HG03045 (cell line): ENCODE measurements around the gene CARD14.
A peak's percentile ranks its signal among the peaks of the same experiment; 100 is the strongest.

Source experiments
- ATAC-seq: cut with Tn5 transposase; IDR thresholded peaks from one replicate; pipeline ENCODE4 v1.9.1; 2021; ENCODE audit warnings: mild to moderate bottlenecking, moderate library complexity; ENCODE audit not compliant: unreplicated experiment

CARD14 gene

GRCh38 chr17:80169784-80170500 is at the start of gene CARD14:
Gene CARD14 (plus strand): TSS chr17:80170030. CDS start chr17:80181439, 11,409 bp downstream.
- no peak for ATAC-seq

- no peak for ATAC-seq
Observed at GRCh38 chr17:80122026-80122575, 47.7 kb upstream of the CARD14 start.

- no peak for ATAC-seq
Observed at GRCh38 chr17:80122926-80123505, 46.8 kb upstream of the CARD14 start.

GRCh38 chr17:80123791-80124190 is 46.0 kb upstream of the CARD14 start:
- no peak for ATAC-seq

GRCh38 chr17:80124351-80124981 is 45.4 kb upstream of the CARD14 start:
- ATAC-seq = no peak

- no peak for ATAC-seq
Observed at GRCh38 chr17:80125656-80126448, 44.0 kb upstream of the CARD14 start.

GRCh38 chr17:80126449-80126715 is 43.4 kb upstream of the CARD14 start:
- no peak for ATAC-seq

GRCh38 chr17:80129006-80129565 is 40.7 kb upstream of the CARD14 start:
- no peak for ATAC-seq

- no peak for ATAC-seq
Observed at GRCh38 chr17:80130992-80131391, 38.8 kb upstream of the CARD14 start.

- ATAC-seq = no peak
Observed at GRCh38 chr17:80132906-80133625, 36.8 kb upstream of the CARD14 start.

GRCh38 chr17:80133626-80133970 is 36.2 kb upstream of the CARD14 start:
- ATAC-seq = no peak

- ATAC-seq = no peak
Observed at GRCh38 chr17:80137131-80137530, 32.7 kb upstream of the CARD14 start.

- no peak for ATAC-seq
Observed at GRCh38 chr17:80138856-80139426, 30.9 kb upstream of the CARD14 start.

GRCh38 chr17:80141463-80142165 is 28.2 kb upstream of the CARD14 start:
- ATAC-seq = no peak

GRCh38 chr17:80142929-80143328 is 26.9 kb upstream of the CARD14 start:
- no peak for ATAC-seq

GRCh38 chr17:80145076-80146075 is 24.5 kb upstream of the CARD14 start:
- ATAC-seq = no peak

- peak; percentile 28 for ATAC-seq
Observed at GRCh38 chr17:80146121-80147034, 23.5 kb upstream of the CARD14 start.
